HG02642 (cell line): ENCODE measurements around the gene GOT2.

ENCODE experiments used
- ATAC-seq: cut with Tn5 transposase; IDR thresholded peaks from one replicate; pipeline ENCODE4 v1.9.1; 2021; ENCODE audit warnings: mild to moderate bottlenecking; ENCODE audit not compliant: unreplicated experiment, poor library complexity

Gene GOT2

DNA sequence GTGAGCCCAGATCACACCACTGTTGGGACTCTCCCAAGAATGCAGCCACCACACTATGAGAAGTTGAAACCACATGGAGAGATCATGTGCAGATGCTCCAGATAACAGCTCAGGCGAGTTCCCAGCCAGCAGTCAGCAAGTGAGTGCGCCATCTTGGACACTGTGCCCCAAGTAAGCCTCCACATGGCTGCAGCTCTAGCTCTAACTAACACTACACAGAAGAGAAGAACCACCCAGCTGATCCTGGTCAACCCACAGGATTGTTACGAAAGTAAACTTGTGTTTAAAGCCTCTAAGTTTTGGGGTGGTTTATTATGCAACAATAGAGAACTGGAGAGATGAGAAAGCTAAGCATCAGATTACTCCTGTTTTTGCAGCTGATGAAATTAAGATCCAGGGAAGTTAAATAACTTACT lies 75.3 kb downstream of the GOT2 start:
- no peak for ATAC-seq
